ENCODE results near the gene SMYD3. TPM values are rescaled to one million over a fixed set of nuclear protein-coding genes. Genes with fewer than 3 reads are reported as not detected.

The SMYD3 gene
- total and polyA plus RNA-seq, 9 of the 15 experiments (the other 6 are each of a cell fraction or from before 2014, with no cell fraction given) = 128 to 440 (median 197) TPM

DNA sequence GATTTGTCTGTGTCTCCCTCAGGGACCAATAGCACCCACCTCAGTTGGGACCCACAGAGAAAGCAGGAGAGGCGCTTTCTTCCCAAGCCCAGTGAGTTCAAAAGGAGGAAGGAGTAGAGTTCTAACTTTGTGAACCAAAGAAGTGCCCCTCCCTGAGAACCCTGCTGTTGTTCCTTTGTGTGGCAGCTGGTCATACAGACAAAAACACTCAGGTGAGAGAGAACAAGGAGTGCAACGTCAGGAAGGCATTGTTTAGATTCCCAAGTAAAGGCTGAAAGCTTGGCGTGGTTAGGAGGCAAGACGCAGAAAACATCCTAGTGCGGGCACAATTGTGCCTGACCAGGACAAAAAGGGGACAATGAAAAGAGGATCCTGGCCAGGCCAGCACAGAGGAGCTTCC lies 697.7 kb downstream of the SMYD3 start (continued):
- TF ChIP-seq ZNF592 (IDR thresholded peaks at IDR 0.05) = no peak

- no peak overlapping the region for H2AFZ ChIP-seq (ENCODE audit: low read depth, low read length)
- no peaks in the 10 kb centered on the region for H3K27me3 ChIP-seq (ENCODE audit: control insufficient read depth in 2 of 2, insufficient read depth in 2 of 2, low read length in 2 of 2)
- ATAC-seq (no peak; the same call in 2 of the 3 replicates), FAIRE-seq (no peak), DNase-seq (ENCODE audit: extremely low read depth in 1 of 4, low spot score in 3 of 4) (no peak)
- peaks cover 0 to 8% of the 10 kb centered on the region in 2 experiments; a peak in 4 of 5 replicates for H3K4me1 ChIP-seq (replicated peaks in 1 of 2; ENCODE audit: control insufficient read depth in 2 of 2, insufficient read depth in 2 of 2, low read length in 2 of 2)
- H3K79me2 ChIP-seq (ENCODE audit: control insufficient read depth, insufficient read depth, low read length) = no peaks in the 10 kb centered on the region; the same call in 2 of the 3 replicates
- intact Hi-C loops (cut with micrococcal nuclease) = no loop called here
- H3K36me3 ChIP-seq (ENCODE audit: control insufficient read depth, insufficient read depth, low read length) = peaks cover 47% of the 10 kb centered on the region; the same call in 2 of the 3 replicates
- in situ Hi-C loops (cut with MboI) = no loop called here
- WGBS (ENCODE audit: insufficient coverage, low coverage, missing lambda C conversion rate) = 63% methylated on average over 7 of the region's 7 CpGs
- no peaks in the 10 kb centered on the region for H4K20me1 ChIP-seq (replicated peaks; ENCODE audit: control insufficient read depth, insufficient read depth, low read length)
- TF ChIP-seq, protein P1, sequence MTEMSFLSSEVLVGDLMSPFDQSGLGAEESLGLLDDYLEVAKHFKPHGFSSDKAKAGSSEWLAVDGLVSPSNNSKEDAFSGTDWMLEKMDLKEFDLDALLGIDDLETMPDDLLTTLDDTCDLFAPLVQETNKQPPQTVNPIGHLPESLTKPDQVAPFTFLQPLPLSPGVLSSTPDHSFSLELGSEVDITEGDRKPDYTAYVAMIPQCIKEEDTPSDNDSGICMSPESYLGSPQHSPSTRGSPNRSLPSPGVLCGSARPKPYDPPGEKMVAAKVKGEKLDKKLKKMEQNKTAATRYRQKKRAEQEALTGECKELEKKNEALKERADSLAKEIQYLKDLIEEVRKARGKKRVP (CRISPR knock-in tag; IDR thresholded peaks at IDR 0.05) = no peak
- no peak for TF ChIP-seq RBM34 (IDR thresholded peaks at IDR 0.05; ENCODE audit: borderline replicate concordance, insufficient read depth, low read length)
- H3K4me3 ChIP-seq = no peak overlapping the region
- POLR2A ChIA-PET = interaction anchor here (1.8 kb wide), 1 partner anchor 10 kb away, joined by 5 read pairs; no protein-coding TSS in a partner anchor
- H3K27ac ChIP-seq (ENCODE audit: extremely low read depth, low read depth, low read length) = no peak overlapping the region
- BruUV-seq (replicated peaks) = no TSS peak
- CTCF ChIA-PET (ENCODE audit: low intra/inter-chr PET ratio) = no interaction called here
- H3K4me2 ChIP-seq (ENCODE audit: insufficient read depth, low read length) = no peak overlapping the region
- H3K9me3 ChIP-seq (replicated peaks; ENCODE audit: control insufficient read depth, insufficient read depth, low read depth, low read length) = no peaks in the 10 kb centered on the region
- no peak overlapping the region for H3K9ac ChIP-seq (ENCODE audit: insufficient read depth in 1 of 2, low read depth in 2 of 2, low read length in 2 of 2)
- H3K9me1 ChIP-seq (ENCODE audit: control insufficient read depth, insufficient read depth, low read length) = no peaks in the 10 kb centered on the region
These were observed 698.9 kb downstream of the SMYD3 start for GRCh38 chr1:245807954-245808719.

Measured in K562 (cell line).